ENCODE results near the gene IKBKE. TPM values are rescaled to one million over a fixed set of nuclear protein-coding genes. Genes with fewer than 3 reads are reported as not detected.

IKBKE gene
- total and polyA plus RNA-seq, 10 of the 15 experiments (the other 5 are each of a cell fraction or from before 2014, with no cell fraction given) = 12.8 to 35.1 (median 23.1) TPM

DNA sequence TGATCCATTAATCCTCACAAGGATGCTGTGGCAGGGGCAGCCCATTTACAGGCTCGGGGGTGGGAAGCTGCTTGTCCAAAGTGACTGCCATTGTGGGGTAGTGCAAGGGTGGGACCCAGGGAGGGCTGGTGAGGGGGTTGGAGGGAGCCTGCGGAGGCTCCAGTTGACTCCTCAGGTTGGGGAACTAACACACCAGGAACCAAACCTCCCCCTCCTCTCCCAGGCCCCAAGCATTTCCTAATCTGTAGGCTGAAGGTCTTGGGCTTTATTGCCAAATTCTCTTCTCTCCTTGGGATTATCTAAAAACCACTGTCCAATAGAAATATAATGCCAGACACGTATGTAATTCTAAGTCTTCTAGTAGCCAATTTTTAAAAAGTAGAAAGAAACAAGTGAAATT lies 18.2 kb downstream of the IKBKE start (continued):
- TF ChIP-seq E2F4 (IDR thresholded peaks at IDR 0.05; ENCODE audit: low read depth, low read length) (no peak), HCFC1 (IDR thresholded peaks at IDR 0.05; ENCODE audit: low read length) (no peak), ZNF687 (IDR thresholded peaks at IDR 0.05) (no peak), IKZF1 (conservative IDR thresholded peaks at IDR 0.05) (no peak), NR2C2 (IDR thresholded peaks at IDR 0.05; ENCODE audit: borderline replicate concordance, control insufficient read depth, insufficient read length, low read depth) (no peak), ZBED1 (IDR thresholded peaks at IDR 0.05; ENCODE audit: borderline replicate concordance) (no peak)

Data from GM12878 (cell line).